GM12864 (cell line): ENCODE results near the gene ZFHX3.

Experiments used
- DNase-seq: peaks from one replicate; pipeline ENCODE4 v3.0.0-alpha.2; 2011; ENCODE audit warnings: low read depth
- H3K4me3 ChIP-seq: 2 replicates; pipeline ENCODE4 v1.5.1; 2011; ENCODE audit warnings: mild to moderate bottlenecking, low read depth, low read length, control low read depth
- TF ChIP-seq, protein P1 (sequence below): IDR thresholded peaks from 2 replicates; pipeline ENCODE4 v1.5.1; 2011; ENCODE audit warnings: low read depth, mild to moderate bottlenecking, moderate library complexity, low read length, control low read depth, inconsistent platforms; ENCODE audit errors: missing control alignments

ZFHX3 gene

DNA sequence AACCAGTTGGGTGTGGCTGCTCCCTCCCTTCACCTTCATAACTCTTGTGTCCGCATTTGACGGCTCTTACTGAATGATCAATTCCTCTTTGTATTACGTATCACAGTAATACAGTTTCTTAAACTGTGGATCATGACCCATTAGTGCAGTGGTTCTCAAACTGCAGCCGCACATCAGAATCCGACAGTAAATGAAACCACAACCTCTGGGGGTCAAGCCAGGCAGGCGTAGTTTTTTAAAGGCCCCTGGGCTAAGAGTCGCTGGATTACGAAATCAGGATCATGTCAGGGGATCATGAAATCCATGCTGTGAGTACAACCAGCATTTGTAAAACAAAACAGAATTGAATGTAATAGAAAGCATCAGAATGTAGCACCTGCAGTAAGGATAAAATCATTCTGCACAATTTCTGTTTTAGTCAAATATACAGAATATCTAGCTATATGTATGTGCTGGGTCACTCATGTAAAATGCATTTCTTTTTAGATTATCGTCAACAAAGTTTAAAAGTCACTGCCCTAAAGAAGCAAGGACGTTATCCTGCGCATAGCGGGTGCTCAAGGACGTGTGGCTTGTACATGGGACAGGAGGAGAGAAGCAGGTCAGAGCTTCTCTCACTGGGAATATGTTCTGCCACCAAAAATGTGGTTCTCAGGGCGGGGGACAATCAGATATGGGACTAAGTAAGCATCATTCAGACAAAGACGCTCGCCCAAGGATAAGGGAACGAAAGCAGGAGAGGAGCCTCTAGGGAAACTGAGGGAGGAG, 113.1 kb downstream of the ZFHX3 start:
- H3K4me3 ChIP-seq: no peak overlapping the region
- TF ChIP-seq, protein P1, sequence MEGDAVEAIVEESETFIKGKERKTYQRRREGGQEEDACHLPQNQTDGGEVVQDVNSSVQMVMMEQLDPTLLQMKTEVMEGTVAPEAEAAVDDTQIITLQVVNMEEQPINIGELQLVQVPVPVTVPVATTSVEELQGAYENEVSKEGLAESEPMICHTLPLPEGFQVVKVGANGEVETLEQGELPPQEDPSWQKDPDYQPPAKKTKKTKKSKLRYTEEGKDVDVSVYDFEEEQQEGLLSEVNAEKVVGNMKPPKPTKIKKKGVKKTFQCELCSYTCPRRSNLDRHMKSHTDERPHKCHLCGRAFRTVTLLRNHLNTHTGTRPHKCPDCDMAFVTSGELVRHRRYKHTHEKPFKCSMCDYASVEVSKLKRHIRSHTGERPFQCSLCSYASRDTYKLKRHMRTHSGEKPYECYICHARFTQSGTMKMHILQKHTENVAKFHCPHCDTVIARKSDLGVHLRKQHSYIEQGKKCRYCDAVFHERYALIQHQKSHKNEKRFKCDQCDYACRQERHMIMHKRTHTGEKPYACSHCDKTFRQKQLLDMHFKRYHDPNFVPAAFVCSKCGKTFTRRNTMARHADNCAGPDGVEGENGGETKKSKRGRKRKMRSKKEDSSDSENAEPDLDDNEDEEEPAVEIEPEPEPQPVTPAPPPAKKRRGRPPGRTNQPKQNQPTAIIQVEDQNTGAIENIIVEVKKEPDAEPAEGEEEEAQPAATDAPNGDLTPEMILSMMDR: no peak
- DNase-seq: no peak

DNA sequence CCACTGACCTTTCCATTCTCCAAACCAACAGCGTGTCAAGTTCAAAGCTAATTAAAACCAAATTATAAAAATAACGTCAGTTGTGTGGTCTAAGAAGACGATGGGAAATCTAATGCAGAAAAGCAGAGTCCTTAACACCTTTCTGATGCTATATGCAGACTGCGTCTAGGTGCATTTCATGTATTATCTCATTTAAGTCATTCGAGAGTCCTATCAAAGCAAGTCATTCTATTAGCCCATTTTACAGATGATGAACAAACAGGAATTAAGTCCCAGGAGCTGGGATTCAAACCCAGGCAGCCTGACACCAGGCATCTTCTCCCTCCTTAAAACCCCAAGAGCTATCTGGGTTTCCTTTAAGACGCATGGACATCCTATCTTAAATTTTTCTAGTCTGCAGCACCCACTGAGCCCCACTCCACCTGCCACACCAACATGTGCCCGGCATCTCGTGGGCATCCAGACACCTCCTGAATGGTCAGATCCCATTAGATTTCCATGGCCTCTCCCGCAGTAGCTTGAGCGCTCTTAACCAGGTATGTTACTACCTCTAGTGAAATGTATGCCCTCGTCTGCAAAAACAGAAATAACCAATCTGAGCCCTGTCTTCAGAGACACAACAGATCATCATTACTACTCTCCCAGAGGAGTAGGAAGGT, 115.1 kb downstream of the ZFHX3 start:
- TF ChIP-seq, protein P1: no peak
- H3K4me3 ChIP-seq: no peak overlapping the region
- DNase-seq: no peak

DNA sequence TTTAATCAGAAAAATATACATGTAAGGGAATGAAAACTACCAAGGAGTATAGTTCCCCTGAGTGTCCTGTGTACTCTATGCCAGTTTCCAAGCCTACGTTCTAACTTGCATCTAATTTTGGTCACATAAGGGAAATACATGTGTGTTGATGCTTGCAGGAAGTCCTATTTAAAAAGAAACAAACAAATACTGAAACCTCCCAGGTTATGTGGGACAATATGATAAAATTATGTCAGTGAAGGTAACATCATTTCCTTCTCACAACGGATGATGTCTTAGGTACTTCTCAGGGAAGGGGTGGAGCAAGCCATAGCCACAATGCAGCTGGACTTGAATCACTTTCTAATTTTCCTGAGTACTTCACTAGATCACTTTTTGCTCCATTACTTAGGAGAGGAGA, 115.9 kb downstream of the ZFHX3 start:
- DNase-seq: no peak
- H3K4me3 ChIP-seq: no peak overlapping the region
- TF ChIP-seq, protein P1: no peak

DNA sequence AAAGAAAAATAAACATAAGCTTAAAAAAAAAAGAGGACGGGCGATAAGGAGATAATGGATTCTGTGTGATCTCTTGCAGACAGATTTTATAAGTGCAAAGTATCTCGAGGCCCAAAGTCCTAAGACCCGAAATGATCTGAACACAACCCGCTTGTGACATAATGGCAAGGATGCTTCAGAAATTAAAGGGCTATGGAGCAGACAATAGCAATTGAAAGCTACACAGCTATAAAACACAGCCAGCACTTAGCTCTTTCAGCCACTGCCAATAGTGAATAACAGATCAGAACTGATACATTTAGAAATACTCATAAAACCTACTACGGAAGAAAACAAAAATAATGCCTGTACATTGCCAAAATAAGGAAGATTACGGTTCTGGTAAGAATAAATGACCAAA, 117.5 kb downstream of the ZFHX3 start:
- no peak overlapping the region for H3K4me3 ChIP-seq
- DNase-seq: no peak
- TF ChIP-seq, protein P1: no peak

DNA sequence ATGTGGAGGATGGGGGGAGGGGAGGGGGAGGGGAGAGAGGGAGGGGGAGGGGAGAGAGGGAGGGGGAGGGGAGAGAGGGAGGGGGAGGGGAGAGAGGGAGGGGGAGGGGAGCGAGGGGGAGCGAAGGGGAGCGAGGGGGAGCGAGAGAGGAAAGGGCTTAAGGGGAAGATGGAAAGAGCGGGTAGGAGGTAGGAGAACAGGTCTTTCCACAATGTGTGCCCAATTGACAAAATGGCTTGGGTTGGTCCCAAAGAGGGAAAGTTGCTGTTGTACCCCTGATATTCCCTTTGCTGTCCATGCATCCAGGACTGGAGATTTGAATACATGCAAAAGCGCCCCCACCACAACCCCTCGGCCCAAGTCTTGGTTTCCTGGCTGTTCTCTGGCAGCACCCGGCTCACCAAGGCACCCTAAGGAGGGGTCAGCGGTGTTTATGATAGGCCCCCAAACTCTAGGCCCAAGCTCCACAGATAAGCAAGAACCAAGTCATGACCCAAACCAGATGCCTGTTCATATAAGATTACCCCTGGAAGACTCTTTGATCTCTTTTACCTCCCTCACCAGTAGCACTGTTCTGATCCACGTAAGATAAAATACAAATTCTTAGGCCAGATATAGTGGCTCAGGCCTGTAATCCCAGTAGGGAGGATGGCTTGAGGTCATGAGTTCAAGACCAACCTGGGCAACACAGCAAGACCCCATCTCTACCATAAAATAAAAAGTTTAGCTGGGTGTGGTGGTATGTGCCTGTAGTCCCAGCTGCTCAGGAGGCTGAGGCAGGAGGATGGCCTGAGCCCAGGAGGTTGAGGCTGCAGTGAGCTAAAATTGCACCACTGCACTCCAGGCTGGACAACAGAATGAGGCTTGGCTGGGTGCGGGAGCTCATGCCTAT, 119.6 kb downstream of the ZFHX3 start:
- TF ChIP-seq, protein P1: no peak
- DNase-seq: no peak
- H3K4me3 ChIP-seq: no peak overlapping the region

DNA sequence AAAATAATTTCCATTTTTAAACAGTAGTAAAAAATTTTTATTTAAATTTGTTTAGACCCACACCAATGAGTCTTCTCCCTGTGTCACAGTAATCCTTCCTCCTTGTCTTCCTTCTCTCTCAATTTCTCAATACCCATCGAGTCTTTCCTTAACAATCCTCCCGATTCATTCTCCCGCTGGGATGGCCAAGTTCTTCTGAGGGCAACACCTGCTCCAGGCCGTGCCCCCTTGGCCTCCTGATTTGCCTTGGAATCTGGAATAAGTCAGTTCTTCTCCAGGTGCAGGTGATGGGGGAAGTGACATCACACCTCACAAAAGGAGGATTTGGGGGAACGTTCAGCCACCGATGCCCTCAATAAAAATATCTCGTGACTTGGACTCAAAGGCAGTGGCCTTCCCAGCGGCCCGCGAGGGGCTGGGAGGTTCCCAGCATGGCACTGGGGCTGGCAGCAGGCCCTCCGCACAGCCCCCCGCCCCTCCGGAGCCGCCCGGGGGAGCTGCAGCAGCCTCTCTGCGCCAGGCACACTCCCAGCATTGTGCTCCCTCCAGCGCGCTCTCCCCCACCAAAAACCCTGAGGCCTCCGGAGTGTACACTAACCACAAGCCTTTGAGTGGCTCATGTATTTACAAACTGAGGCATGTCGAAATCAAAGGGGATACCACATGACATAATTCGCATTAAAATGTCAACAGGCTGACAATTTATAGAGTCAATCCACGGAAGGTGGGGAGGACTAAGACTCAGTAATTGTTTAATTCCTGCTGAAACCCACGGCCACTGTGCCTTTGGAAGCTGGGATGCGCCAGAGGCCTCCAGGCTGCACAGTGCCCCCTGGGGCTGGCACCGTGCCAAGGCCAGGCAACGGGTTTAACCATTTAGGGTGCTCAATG, 120.5 kb downstream of the ZFHX3 start:
- H3K4me3 ChIP-seq: no peak overlapping the region
- no peak for DNase-seq
- TF ChIP-seq, protein P1: no peak
